Activated T-helper 1 cell treated with Interleukin-2 at 50 U/mL for 16 hours (primary cell): ENCODE results near the gene KATNAL2.

ENCODE experiments used
- DNase-seq: peaks from one replicate; pipeline ENCODE4 v3.0.0-alpha.2; 2020; ENCODE audit warnings: low read depth

The KATNAL2 gene

DNA sequence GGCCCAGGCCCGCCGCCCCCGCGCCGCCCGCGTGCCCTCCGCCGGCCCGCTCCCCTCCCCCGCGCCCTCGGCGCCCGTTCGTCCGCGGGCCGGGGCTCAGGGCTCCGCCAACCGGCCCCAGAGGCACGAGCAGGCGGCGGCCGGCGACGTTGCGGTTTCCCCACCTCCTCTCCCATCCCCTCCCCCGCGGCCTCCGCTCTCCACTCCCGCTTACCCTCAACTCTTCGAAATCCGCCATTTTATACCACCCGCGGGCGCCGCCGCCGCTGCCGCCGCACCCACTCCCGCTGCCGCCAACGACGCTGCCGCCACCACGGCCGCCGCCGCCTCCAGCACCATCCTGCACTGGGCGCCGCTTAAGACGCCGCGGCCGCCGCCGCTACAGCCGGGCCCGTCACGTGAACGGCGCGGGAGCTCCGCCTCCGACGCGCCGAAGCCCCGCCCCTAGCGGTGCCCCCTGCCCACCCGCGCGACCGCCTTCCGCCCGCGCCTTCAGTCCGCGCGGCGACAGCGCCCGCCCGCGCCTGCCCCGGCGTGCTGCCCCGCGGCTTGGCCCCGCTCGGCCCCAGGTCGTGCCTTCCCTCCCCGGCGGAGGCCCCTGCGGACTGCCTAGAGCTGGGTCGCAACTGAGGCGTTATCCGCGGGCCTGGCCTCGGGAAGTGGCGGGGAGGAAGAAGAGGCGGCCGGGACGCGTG, at the start of gene KATNAL2, which contains the start of gene PIAS2:
KATNAL2 (plus strand) TSS at position 495 of the 695 bp plus-strand sequence. CDS start 29,271 bp downstream, outside the sequence.
PIAS2 (minus strand) TSS at position 400 of the 695 bp plus-strand sequence; CDS start at position 238, 162 bp downstream.
- DNase-seq: peak; percentile 70

- no peak for DNase-seq
Measured at GRCh38 chr18:46868169-46868921, 49.1 kb upstream of the KATNAL2 start.

DNA sequence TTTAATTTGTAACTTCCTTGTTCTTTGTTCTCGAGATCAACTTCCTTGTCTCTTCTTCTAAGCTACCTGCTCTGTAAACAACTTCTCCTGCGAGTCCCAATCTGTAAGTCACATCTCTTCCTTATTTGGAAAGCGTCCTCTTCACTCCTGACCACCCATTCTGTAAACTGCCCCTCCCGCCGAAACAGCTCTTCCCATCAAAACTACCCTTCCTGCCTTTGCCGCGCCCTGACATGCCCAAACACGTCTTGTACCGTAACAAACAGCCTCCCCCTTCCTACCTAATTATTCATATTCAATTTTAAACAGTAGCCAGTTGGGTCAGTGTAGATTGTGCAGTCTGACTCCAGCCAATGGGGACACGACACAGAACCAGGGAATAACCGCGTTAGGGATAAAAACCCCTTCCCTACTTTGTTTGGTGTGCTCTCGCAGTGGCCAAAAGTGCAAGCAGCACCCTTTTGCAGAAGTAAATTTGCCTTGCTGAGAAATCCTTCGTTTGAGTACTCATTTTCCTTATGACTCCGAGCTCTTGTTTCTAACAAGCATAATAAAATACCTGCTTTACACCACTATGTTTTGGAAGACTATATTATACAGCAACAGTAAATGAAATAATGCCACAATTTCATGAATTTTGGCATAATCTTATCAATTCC, 39.9 kb upstream of the KATNAL2 start:
- DNase-seq: no peak

- DNase-seq: no peak
Measured at GRCh38 chr18:46883180-46883579, 34.2 kb upstream of the KATNAL2 start.

GRCh38 chr18:46886893-46887292, 30.5 kb upstream of the KATNAL2 start:
- no peak for DNase-seq

- no peak for DNase-seq
Measured at GRCh38 chr18:46888965-46889364, 28.4 kb upstream of the KATNAL2 start.

DNA sequence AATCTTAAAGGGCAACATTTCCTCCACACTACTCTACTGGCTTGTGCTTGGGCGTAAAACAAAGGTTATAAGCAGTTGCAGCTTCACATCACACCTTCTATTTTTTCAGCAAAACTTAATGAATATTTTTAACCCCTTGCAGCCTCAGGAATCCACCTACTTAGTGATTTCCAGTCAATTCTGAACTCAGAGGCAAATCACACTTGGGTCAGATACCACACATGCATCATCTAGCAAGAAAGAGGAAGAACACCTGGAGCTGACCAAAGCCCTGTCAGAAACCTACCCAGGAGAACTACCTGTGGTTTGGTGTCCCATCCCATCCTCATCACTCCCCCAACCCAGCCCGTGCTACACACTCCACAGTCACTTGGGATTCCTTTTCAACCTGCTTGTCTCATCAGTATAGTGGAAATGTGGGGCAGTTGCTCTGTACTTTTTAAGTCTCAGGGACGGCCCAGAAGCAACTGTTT, 25.6 kb upstream of the KATNAL2 start:
- DNase-seq: no peak

DNA sequence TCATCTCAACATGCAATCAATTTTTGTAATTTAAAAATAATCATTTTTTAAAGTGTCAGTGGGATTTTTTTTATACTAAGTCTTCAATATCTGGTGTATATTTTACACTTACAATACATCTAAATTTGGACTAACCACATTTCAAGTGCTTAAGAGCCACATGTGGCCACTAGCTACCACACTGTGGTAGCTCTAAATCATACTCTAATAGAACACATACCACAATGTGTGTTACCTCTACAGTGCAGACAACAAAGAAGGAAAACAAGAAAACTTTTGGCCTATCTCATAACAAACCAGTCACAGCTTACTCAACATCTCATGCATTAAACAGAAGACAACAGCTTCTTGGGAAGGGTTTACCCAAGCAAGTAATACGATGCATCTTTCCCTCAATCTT, 24.6 kb upstream of the KATNAL2 start:
- DNase-seq: no peak

GRCh38 chr18:46893360-46893759, 24.0 kb upstream of the KATNAL2 start:
- no peak for DNase-seq

DNA sequence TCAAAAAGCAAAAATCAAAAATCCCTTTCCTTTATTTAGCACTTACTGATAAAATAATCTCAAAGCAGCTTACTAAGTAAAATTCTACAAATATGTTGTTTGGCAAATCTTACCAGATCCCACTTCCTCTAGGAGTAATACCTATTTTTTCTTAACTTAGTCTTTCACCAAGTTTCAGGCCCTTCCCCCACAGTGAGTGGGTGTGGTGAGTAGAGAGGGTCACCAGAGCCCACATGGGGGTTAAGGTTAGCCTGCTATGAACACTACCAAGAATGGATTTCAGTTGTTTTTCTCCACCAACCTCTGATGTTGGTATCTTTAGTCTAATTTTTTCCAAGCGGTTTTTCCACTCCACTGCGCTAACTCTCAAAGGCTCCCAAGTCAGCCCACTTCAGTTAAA, 23.3 kb upstream of the KATNAL2 start:
- DNase-seq: no peak

DNA sequence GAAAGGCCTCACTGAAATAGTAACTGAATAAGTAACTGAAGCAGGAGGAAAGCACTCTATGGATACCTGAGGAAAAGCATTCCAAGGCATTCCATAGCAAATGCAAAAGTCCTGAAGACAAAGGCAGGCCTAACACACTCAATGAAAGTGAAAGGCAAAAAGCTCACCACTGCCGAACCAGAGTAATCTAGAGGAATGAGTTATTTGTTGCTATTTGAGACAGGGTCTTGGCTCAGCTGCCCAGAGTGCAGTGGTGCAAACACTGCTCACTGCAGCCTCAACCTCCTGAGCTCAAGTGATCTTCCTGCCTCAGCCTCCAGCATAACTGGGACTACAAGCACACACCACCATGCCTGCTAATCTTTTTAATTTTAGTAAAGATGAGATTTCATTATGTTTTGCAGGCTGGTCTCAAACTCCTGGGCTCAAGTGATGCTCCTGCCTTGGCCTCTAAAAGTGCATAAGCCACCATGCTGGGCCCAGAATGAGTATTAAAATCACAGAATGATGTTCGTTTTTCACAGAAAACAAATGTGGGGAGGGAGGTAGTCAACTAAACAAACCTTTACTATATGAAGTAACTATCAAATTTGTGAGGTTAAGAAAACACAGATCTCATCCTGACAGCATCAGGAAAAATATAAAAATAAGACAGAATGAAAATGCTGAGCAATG, 18.0 kb upstream of the KATNAL2 start:
- DNase-seq: no peak

GRCh38 chr18:46903406-46903805, 14.0 kb upstream of the KATNAL2 start:
- DNase-seq: no peak

DNA sequence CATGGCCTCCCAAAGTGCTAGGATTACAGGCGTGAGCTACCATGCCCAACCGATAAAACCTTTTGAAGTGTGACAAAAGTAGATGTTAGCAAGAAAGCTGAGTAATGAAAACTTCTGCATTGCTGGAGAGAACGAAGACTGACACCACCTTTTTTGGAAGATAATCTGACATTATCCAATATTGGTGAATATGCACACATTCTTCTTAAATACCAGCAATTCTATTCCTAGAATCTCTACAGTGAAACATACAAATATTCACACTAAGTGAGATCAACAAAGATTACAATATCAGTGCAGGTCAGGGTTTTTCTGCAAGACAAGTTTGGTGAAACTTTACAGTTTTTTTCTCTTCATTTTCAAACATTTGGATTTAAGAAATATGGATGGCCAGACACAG, 7.9 kb upstream of the KATNAL2 start:
- DNase-seq: no peak

DNA sequence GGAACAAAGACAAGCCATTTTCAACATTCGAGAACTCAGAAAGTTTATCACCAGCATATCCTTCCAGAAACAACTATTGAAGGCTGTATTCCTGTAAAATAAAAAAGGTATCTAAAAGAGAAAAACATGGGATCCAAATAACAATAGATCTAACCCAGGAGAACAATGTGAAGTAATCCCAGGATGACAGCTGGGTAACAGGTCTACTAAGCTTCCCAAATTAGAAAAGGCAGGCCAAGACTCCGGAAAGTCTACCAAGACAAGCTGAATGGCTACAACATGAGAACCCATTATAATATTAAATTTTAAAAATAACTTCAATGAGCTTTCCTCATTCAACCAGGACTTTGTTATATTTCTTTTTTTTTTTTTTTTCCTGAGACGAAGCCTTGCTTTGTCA, 6.5 kb upstream of the KATNAL2 start:
- DNase-seq: no peak

DNA sequence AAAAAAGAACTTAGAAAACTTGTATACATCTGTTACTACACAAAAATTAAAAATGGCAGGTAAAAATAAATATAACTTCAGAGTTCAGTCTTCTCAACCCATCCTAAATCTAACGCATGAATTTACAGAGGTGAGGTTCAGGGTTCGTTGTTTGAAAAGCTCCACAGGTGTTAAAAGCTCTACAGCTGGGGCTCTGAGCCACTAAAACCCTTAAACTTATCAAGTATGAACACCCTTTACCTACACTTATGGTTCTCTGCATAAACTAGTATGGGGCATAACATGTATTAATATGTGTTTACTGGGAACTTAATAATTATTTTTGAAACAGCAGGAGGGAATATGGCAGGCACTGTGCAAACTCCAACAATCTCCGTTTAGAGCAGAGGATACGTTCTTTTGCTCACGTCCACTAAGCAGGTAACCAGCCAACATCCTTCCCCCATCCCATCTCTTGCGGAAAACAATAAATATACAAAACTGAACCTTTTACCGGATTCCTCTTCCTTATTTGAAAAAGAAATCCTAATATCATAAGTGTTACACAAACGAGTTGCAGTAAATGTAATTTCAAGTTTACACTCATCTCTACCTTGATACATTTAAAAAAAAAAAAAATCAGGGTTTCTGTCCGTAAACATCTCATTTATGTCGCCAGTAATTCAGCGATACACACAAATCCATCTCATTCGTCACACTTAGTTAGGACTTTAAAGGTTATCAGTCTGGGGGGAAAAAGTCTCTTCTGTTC, 1.4 kb upstream of the KATNAL2 start:
- DNase-seq: no peak

- peak; percentile 6 for DNase-seq
Measured at GRCh38 chr18:46916551-46917107, 773 bp upstream of the KATNAL2 start.

- DNase-seq: no peak
Measured at GRCh38 chr18:46917803-46918600, 600 bp downstream of the KATNAL2 start.

- no peak for DNase-seq
Measured at GRCh38 chr18:46920067-46920466, 2.7 kb downstream of the KATNAL2 start.

DNA sequence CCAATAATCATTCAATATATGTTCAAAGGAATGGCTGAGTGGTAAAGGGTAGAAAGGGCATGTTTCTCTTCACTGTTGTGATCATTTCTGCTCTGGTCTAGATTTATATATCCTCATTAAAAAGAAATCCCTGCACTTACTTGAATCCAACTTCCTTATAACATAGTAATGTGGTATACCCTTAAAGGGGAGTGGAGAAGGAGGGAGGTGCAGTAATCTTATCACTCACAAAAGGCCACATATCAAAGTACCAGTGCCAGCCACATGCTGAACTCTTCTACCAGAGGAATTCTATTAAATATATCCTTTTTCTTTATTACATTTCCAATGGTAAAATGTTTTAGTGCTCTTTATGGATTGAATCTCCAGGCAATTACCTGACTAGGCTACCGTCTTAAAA, 3.3 kb downstream of the KATNAL2 start:
- no peak for DNase-seq

- DNase-seq: no peak
Measured at GRCh38 chr18:46939337-46939963, 22.0 kb downstream of the KATNAL2 start.
